ENCODE data around the gene PSMB8.
A peak's percentile ranks its signal among the peaks of the same experiment; 100 is the strongest.

- TF ChIP-seq CTCF (IDR thresholded peaks at IDR 0.05) (peak; percentile 66 to 94 (median 86)), POLR2A (IDR thresholded peaks at IDR 0.05) (no peak)
Measured at GRCh38 chr6:32796848-32797776, 46.7 kb downstream of the PSMB8 start.
